H1 (cell line): ENCODE results near the gene ADPRS. TPM values are rescaled to one million over a fixed set of nuclear protein-coding genes. Genes with fewer than 3 reads are reported as not detected.

Experiments used
- CTCF ChIA-PET: fragments of 300-600 bp; sonication (Branson Sonifier 250); formaldehyde crosslinking; loops from one replicate; lab custom pipeline; 2021; ENCODE audit not compliant: partially characterized antibody; lab: Charles Lee
- POLR2A ChIA-PET: fragments of 300-600 bp; sonication (Branson Sonifier 250); formaldehyde crosslinking; loops from one replicate; lab custom pipeline; 2021; ENCODE audit warnings: inconsistent platforms; ENCODE audit not compliant: partially characterized antibody; lab: Charles Lee
- DNase-seq, 2 experiments: peaks; one replicate each; pipeline versions ENCODE4 v3.0.0 to v3.0.0-alpha.2; 2010 to 2022; ENCODE audit warnings: low spot score in 2 of 2, low read depth in 1 of 2, mixed read lengths in 1 of 2
- FAIRE-seq: peaks from 2 replicates; lab custom pipeline; 2011; peaks lifted over from hg19 to GRCh38; lab: Jason Lieb, UNC
- H2AFZ ChIP-seq: 2 replicates; pipeline ENCODE4 v1.8.1; 2012; ENCODE audit warnings: low read length, inconsistent platforms
- H2AK5ac ChIP-seq: 2 replicates; pipeline ENCODE4 v1.6.1; 2013; ENCODE audit warnings: low read depth, low read length
- H2BK120ac ChIP-seq: replicated peaks from 2 replicates; pipeline ENCODE3; 2013; ENCODE audit warnings: low read depth, low read length, inconsistent platforms
- H2BK12ac ChIP-seq: 2 replicates; pipeline ENCODE4 v1.6.1; 2013; ENCODE audit warnings: low read depth, low read length
- H2BK15ac ChIP-seq: 2 replicates; pipeline ENCODE4 v1.6.1; 2013; ENCODE audit warnings: low read length
- H2BK20ac ChIP-seq: 2 replicates; pipeline ENCODE4 v1.6.1; 2013; ENCODE audit warnings: low read length
- H2BK5ac ChIP-seq: 2 replicates; pipeline ENCODE4 v1.6.1; 2013; ENCODE audit warnings: low read depth, low read length
- H3K14ac ChIP-seq: 2 replicates; pipeline ENCODE4 v1.6.1; 2013; ENCODE audit warnings: inconsistent platforms; ENCODE audit not compliant: insufficient read length
- H3K18ac ChIP-seq: 2 replicates; pipeline ENCODE4 v1.6.1; 2013; ENCODE audit warnings: low read length; ENCODE audit errors: extremely low read depth
- H3K23ac ChIP-seq: 2 replicates; pipeline ENCODE4 v1.6.1; 2013; ENCODE audit warnings: inconsistent platforms; ENCODE audit not compliant: insufficient read length
- H3K23me2 ChIP-seq: 2 replicates; pipeline ENCODE4 v1.6.1; 2013; ENCODE audit warnings: low read depth, low read length
- H3K27ac ChIP-seq: 2 replicates; pipeline ENCODE4 v1.6.1; 2011; ENCODE audit warnings: low read depth, low read length, inconsistent platforms
- H3K27me3 ChIP-seq, 4 experiments: replicated peaks in 1 of 4; 1 replicate in 1 of 4; 2 replicates in 3 of 4; pipeline versions ENCODE4 v1.6.1 to v1.8.1; 2011 to 2013; ENCODE audit warnings: low read length in 3 of 4, mild to moderate bottlenecking in 3 of 4, inconsistent platforms in 2 of 4, mixed read lengths in 2 of 4, moderate library complexity in 1 of 4; ENCODE audit not compliant: control insufficient read depth in 3 of 4, insufficient read depth in 3 of 4; ENCODE audit errors: extremely low read depth in 1 of 4
- H3K36me3 ChIP-seq, 4 experiments: 2 replicates each; pipeline versions ENCODE4 v1.6.1 to v1.8.1; 2011 to 2013; ENCODE audit warnings: mild to moderate bottlenecking in 4 of 4, low read length in 3 of 4, moderate library complexity in 2 of 4, control low read depth in 1 of 4, inconsistent platforms in 1 of 4; ENCODE audit not compliant: insufficient read depth in 4 of 4, control insufficient read depth in 2 of 4
- H3K4ac ChIP-seq: replicated peaks from 2 replicates; pipeline ENCODE3; 2013; ENCODE audit warnings: low read length, low read depth, mixed read lengths, inconsistent platforms; ENCODE audit not compliant: insufficient read length
- H3K4me1 ChIP-seq, 4 experiments: replicated peaks in 1 of 4; 1 replicate in 1 of 4; 2 replicates in 3 of 4; pipeline versions ENCODE4 v1.6.1 to v1.8.1; 2011 to 2013; ENCODE audit warnings: low read length in 3 of 4, inconsistent platforms in 2 of 4, mixed read lengths in 1 of 4; ENCODE audit not compliant: insufficient read depth in 4 of 4, control insufficient read depth in 3 of 4
- H3K4me2 ChIP-seq, 2 experiments: 2 replicates each; pipeline versions ENCODE4 v1.6.1 to v1.8.1; 2011 to 2013; ENCODE audit warnings: low read depth in 2 of 2, low read length in 2 of 2, control low read depth in 1 of 2, inconsistent platforms in 1 of 2, mild to moderate bottlenecking in 1 of 2; ENCODE audit not compliant: insufficient read depth in 1 of 2
- H3K4me3 ChIP-seq, 4 experiments: fragments of 200-600, 300-600 bp in 1 of 4; sonication (generic), shearing (Covaris generic), sonication (Bioruptor Twin) in 1 of 4; 2 replicates each; pipeline versions ENCODE4 v1.5.1 to v1.8.1; 2011 to 2016; ENCODE audit warnings: low read length in 4 of 4, low read depth in 3 of 4, control low read depth in 2 of 4, inconsistent platforms in 2 of 4, mild to moderate bottlenecking in 2 of 4, mixed read lengths in 1 of 4, moderate library complexity in 1 of 4; ENCODE audit not compliant: insufficient read depth in 2 of 4; ENCODE audit errors: extremely low read depth in 1 of 4
- H3K56ac ChIP-seq: replicated peaks from 2 replicates; pipeline ENCODE3; 2013; ENCODE audit warnings: low read depth, mild to moderate bottlenecking, mixed read lengths, low read length, inconsistent platforms; ENCODE audit not compliant: insufficient read length
- H3K79me1 ChIP-seq: 2 replicates; pipeline ENCODE4 v1.6.1; 2013; ENCODE audit warnings: low read depth, low read length, control low read depth
- H3K79me2 ChIP-seq, 2 experiments: 2 replicates each; pipeline versions ENCODE4 v1.6.1 to v1.8.1; 2012 to 2013; ENCODE audit warnings: low read length in 2 of 2, mild to moderate bottlenecking in 2 of 2, inconsistent platforms in 1 of 2; ENCODE audit not compliant: insufficient read depth in 2 of 2, control insufficient read depth in 1 of 2
- H3K9ac ChIP-seq, 4 experiments: replicated peaks in 1 of 4; 1 replicate in 1 of 4; 2 replicates in 3 of 4; pipeline versions ENCODE4 v1.6.1 to v1.8.1; 2011 to 2013; ENCODE audit warnings: low read depth in 3 of 4, low read length in 3 of 4, control low read depth in 2 of 4, mild to moderate bottlenecking in 2 of 4, moderate library complexity in 2 of 4, inconsistent platforms in 1 of 4; ENCODE audit errors: extremely low read depth in 1 of 4
- H3K9me3 ChIP-seq, 2 experiments: 2 replicates each; pipeline versions ENCODE4 v1.6.1 to v1.8.1; 2012 to 2013; ENCODE audit warnings: mild to moderate bottlenecking in 2 of 2, moderate library complexity in 2 of 2, control low read depth in 1 of 2, inconsistent platforms in 1 of 2, low read depth in 1 of 2, low read length in 1 of 2, mixed read lengths in 1 of 2; ENCODE audit not compliant: insufficient read depth in 2 of 2
- H4K20me1 ChIP-seq, 2 experiments: replicated peaks in 1 of 2; 2 replicates each; pipeline versions ENCODE3 to v1.8.1; 2011 to 2013; ENCODE audit warnings: inconsistent platforms in 2 of 2, low read length in 2 of 2, mild to moderate bottlenecking in 1 of 2; ENCODE audit not compliant: insufficient read depth in 2 of 2, control insufficient read depth in 1 of 2
- H4K5ac ChIP-seq: 2 replicates; pipeline ENCODE4 v1.6.1; 2013; ENCODE audit warnings: low read length, low read depth, mixed read lengths, inconsistent platforms; ENCODE audit not compliant: insufficient read length
- H4K8ac ChIP-seq: 2 replicates; pipeline ENCODE4 v1.8.0; 2013; ENCODE audit warnings: mild to moderate bottlenecking, moderate library complexity, low read length, inconsistent platforms; ENCODE audit not compliant: insufficient read depth; ENCODE audit errors: extremely low read depth
- H4K91ac ChIP-seq: replicated peaks from 2 replicates; pipeline ENCODE3; 2013; ENCODE audit warnings: low read length, mixed read lengths, inconsistent platforms; ENCODE audit not compliant: insufficient read length
- CHD1 ChIP-seq: IDR thresholded peaks from 2 replicates; pipeline ENCODE4 v1.6.1; 2012; ENCODE audit warnings: low read depth, low read length, improper control_type of control experiment
- CREB1 ChIP-seq: IDR thresholded peaks from 2 replicates; pipeline ENCODE4 v1.6.1; 2012; ENCODE audit warnings: inconsistent platforms
- JUND ChIP-seq: IDR thresholded peaks from 2 replicates; pipeline ENCODE4 v1.6.1; 2011; ENCODE audit warnings: mild to moderate bottlenecking, improper control_type of control experiment, low read length
- NANOG ChIP-seq: IDR thresholded peaks from 2 replicates; pipeline ENCODE4 v1.6.1; 2011; ENCODE audit warnings: low read length, low read depth, mild to moderate bottlenecking, inconsistent platforms; ENCODE audit not compliant: insufficient read depth, poor library complexity, severe bottlenecking
- RAD21 ChIP-seq, 2 experiments: IDR thresholded peaks in 1 of 2; conservative IDR thresholded peaks in 1 of 2; 2 replicates each; pipeline ENCODE4 v1.6.1; 2011; ENCODE audit warnings: low read depth in 2 of 2, low read length in 2 of 2, improper control_type of control experiment in 1 of 2, inconsistent platforms in 1 of 2, mild to moderate bottlenecking in 1 of 2, moderate library complexity in 1 of 2
- RNF2 ChIP-seq: fragments of 200-900, 300-1000 bp; sonication (generic); IDR thresholded peaks from 2 replicates; pipeline ENCODE4 v1.7.1; 2016; ENCODE audit warnings: borderline replicate concordance, low read depth, mild to moderate bottlenecking, antibody characterized with exemption, low read length; ENCODE audit not compliant: poor library complexity, severe bottlenecking; ENCODE audit errors: missing control alignments
- RXRA ChIP-seq: IDR thresholded peaks from 2 replicates; pipeline ENCODE4 v1.6.1; 2011; ENCODE audit warnings: low read depth, mild to moderate bottlenecking, low read length, moderate library complexity; ENCODE audit not compliant: insufficient read depth
- TEAD4 ChIP-seq: IDR thresholded peaks from 2 replicates; pipeline ENCODE4 v1.6.1; 2012; ENCODE audit warnings: low read depth, low read length, inconsistent platforms, mixed read lengths
- WGBS, 2 experiments: shearing (Covaris generic) in 1 of 2; methylation state at CpG; one replicate each; pipeline versions ENCODE4 v1.1.6 to v1.1.7; 2013 to 2015; ENCODE audit warnings: low lambda C conversion rate in 2 of 2, mixed read lengths in 2 of 2, inconsistent platforms in 1 of 2, low coverage in 1 of 2, missing lambda C conversion rate in 1 of 2; ENCODE audit not compliant: insufficient replicate concordance in 2 of 2, insufficient coverage in 1 of 2, insufficient read length in 1 of 2; ENCODE audit errors: extremely low coverage in 1 of 2, missing lambda C conversion rate in 1 of 2; 5-methylcytosine and 5-hydroxymethylcytosine counted together
- polyA plus RNA-seq, 7 experiments: library from polyadenylated mRNA; depleted of rRNA in 3 of 7; stranded (reverse) in 5 of 7; unstranded in 2 of 7; fragments of >200 nt in 5 of 7; fragments of 200-250 nt in 2 of 7; gene quantifications; 1 replicate in 5 of 7; 2 replicates in 1 of 7; 4 replicates in 1 of 7; pipeline versions ENCODE4 v1.2.1 to v1.2.3, GENCODE V29; 2011 to 2013; ENCODE audit warnings: missing spikeins in 2 of 7, mixed read lengths in 2 of 7
- total RNA-seq: library from RNA; stranded (reverse); fragmentation: NEBNext Ultra II Directional; extraction: Animal tissue kit (Norgen Biotek cat#: 25700); gene quantifications from 2 replicates; pipeline ENCODE4 v1.2.1, GENCODE V29; 2021

ADPRS gene
- total and polyA plus RNA-seq, 2 of the 8 experiments (the other 6 are each of a cell fraction or from before 2014, with no cell fraction given): 22.9 to 38.1 TPM

GRCh38 chr1:36133484-36133883 lies 44.8 kb downstream of the ADPRS start:
- peaks cover 0 to 2% (median 0%) of the 10 kb centered on the region in 4 experiments; a peak in 2 of 7 replicates for H3K4me1 ChIP-seq
- peak overlapping the region; percentile 5; the same call in 1 of the 2 replicates for H2BK5ac ChIP-seq
- no peak overlapping the region for H2BK12ac ChIP-seq
- TF ChIP-seq RXRA (no peak), RNF2 (no peak), NANOG (no peak), JUND (no peak), RAD21 (IDR thresholded peaks at IDR 0.05 in 1 of 2, conservative IDR thresholded peaks at IDR 0.05 in 1 of 2; ENCODE audit: low read depth in 2 of 2, low read length in 2 of 2) (no peak), CHD1 (no peak), TEAD4 (no peak), CREB1 (no peak)
- H2BK120ac ChIP-seq: no peak overlapping the region
- no peak overlapping the region for H3K9ac ChIP-seq
- H3K36me3 ChIP-seq: peaks cover 0 to 3% (median 0%) of the 10 kb centered on the region in 4 experiments; a peak in 4 of 8 replicates
- peak overlapping the region; percentile 57 for H2AFZ ChIP-seq
- no peaks in the 10 kb centered on the region for H3K23me2 ChIP-seq
- H2BK20ac ChIP-seq: no peak overlapping the region
- no peak overlapping the region for H3K4me3 ChIP-seq
- DNase-seq (no peak), FAIRE-seq (no peak)
- H3K18ac ChIP-seq: peak overlapping the region; percentile 71; the same call in 1 of the 2 replicates
- H3K27ac ChIP-seq: no peak overlapping the region
- H2BK15ac ChIP-seq: no peak overlapping the region
- no peak overlapping the region for H3K56ac ChIP-seq
- no peak overlapping the region for H4K8ac ChIP-seq
- peak overlapping the region; percentile 57 for H3K4ac ChIP-seq
- no peak overlapping the region for H4K91ac ChIP-seq
- no peaks in the 10 kb centered on the region for H3K79me2 ChIP-seq
- peaks cover 0 to 2% of the 10 kb centered on the region in 2 experiments for H4K20me1 ChIP-seq
- H3K23ac ChIP-seq: no peak overlapping the region
- no peaks in the 10 kb centered on the region for H3K27me3 ChIP-seq
- no peak overlapping the region for H4K5ac ChIP-seq
- H3K79me1 ChIP-seq: no peaks in the 10 kb centered on the region
- 88% methylated on average over 3 of the region's 3 CpGs; no CpG with 5 or more reads in 1 of the 2 experiments for WGBS, 2 experiments
- peak overlapping the region; percentile 77 for H2AK5ac ChIP-seq
- ChIA-PET POLR2A (interaction anchor here (1.1 to 9.3 kb wide), 2 partner anchors 34 to 46 kb away, joined by 3 to 61 read pairs; no protein-coding TSS in a partner anchor), CTCF (interaction anchor here (0.7 to 20.9 kb wide), 17 partner anchors 9 to 454 kb away, joined by 3 to 738 read pairs (median 4); partner anchors contain the start of genes ADPRS, SH3D21 and TRAPPC3)
- no peak overlapping the region for H3K14ac ChIP-seq
- no peaks in the 10 kb centered on the region for H3K9me3 ChIP-seq
- no peak overlapping the region for H3K4me2 ChIP-seq
